Suprapubic skin (tissue), 3 donors: ENCODE results near the gene CALHM1.

ENCODE experiments used
- CTCF ChIP-seq, 2 donors: fragments of 200-600 bp in 1 of 2; fragments of 450-650 bp in 1 of 2; sonication (generic) in 1 of 2; IDR thresholded peaks; one replicate each; pipeline ENCODE4 v1.5.1; 2016 to 2019; ENCODE audit warnings: antibody characterized with exemption in 2 of 2, mild to moderate bottlenecking in 1 of 2, moderate library complexity in 1 of 2
- EP300 ChIP-seq: sonication (generic); formaldehyde crosslinking; IDR thresholded peaks from one replicate; pipeline ENCODE4 v1.6.1; 2017; ENCODE audit warnings: antibody characterized with exemption
- POLR2A ChIP-seq, 2 donors: fragments of 450-650 bp; IDR thresholded peaks; one replicate each; pipeline ENCODE4 v1.6.1; 2017; ENCODE audit warnings: antibody characterized with exemption in 2 of 2, mild to moderate bottlenecking in 2 of 2, moderate library complexity in 2 of 2

GRCh38 chr10:103417601-103418000 is 41.1 kb downstream of the CALHM1 start:
- TF ChIP-seq CTCF (IDR thresholded peaks at IDR 0.05) (no peak), POLR2A (IDR thresholded peaks at IDR 0.05) (no peak), EP300 (no peak)
